Skeletal muscle satellite cell (primary cell): ENCODE data around the gene ZNF644.

Experiments used
- H3K27me3 ChIP-seq: 2 replicates; pipeline ENCODE4 v1.7.0; 2013; ENCODE audit warnings: low read length; ENCODE audit not compliant: control insufficient read depth, insufficient read depth
- H3K36me3 ChIP-seq: 2 replicates; pipeline ENCODE4 v1.7.0; 2013; ENCODE audit warnings: mild to moderate bottlenecking, control low read depth, low read length; ENCODE audit not compliant: insufficient read depth
- H3K4me1 ChIP-seq: 2 replicates; pipeline ENCODE4 v1.7.0; 2013; ENCODE audit warnings: low read length; ENCODE audit not compliant: control insufficient read depth, insufficient read depth
- H3K4me2 ChIP-seq: 2 replicates; pipeline ENCODE4 v1.7.0; 2013; ENCODE audit warnings: mild to moderate bottlenecking, low read length
- H3K4me3 ChIP-seq: 2 replicates; pipeline ENCODE4 v1.7.0; 2013; ENCODE audit warnings: low read length
- H3K9ac ChIP-seq: 2 replicates; pipeline ENCODE4 v1.7.0; 2013; ENCODE audit warnings: mild to moderate bottlenecking, low read depth, low read length, moderate library complexity
- H3K9me3 ChIP-seq: replicated peaks from 2 replicates; pipeline ENCODE4 v1.7.0; 2013; ENCODE audit warnings: mild to moderate bottlenecking, control low read depth, low read length

ZNF644 gene

GRCh38 chr1:91006113-91006908, 15.5 kb downstream of the ZNF644 start:
- no peak overlapping the region for H3K4me3 ChIP-seq
- no peaks in the 10 kb centered on the region for H3K4me1 ChIP-seq
- peaks cover 3% of the 10 kb centered on the region for H3K36me3 ChIP-seq
- H3K9ac ChIP-seq, result no peak overlapping the region
- no peaks in the 10 kb centered on the region for H3K27me3 ChIP-seq
- no peaks in the 10 kb centered on the region for H3K9me3 ChIP-seq
- no peak overlapping the region for H3K4me2 ChIP-seq

DNA sequence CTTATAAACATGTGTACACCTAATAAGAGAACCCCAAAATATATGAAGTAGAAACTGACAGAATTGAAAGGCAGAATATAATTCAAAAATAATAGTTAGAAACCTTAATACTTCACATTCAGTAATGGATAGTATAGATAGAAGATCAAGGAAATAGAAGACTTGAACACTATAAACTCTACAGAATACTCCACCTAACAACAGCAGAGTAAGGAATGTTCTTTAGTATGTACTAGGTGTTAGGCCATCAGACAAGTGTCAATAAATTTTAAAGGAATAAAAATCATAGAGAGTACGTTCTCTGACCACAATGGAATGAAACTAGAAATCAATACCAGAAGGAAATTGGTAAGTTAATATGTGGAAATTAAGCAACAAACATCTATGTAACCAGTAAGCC, 16.6 kb downstream of the ZNF644 start:
- H3K9me3 ChIP-seq, result no peaks in the 10 kb centered on the region
- no peak overlapping the region for H3K4me2 ChIP-seq
- peaks cover 3% of the 10 kb centered on the region for H3K36me3 ChIP-seq
- no peak overlapping the region for H3K9ac ChIP-seq
- no peak overlapping the region for H3K4me3 ChIP-seq
- no peaks in the 10 kb centered on the region for H3K27me3 ChIP-seq
- no peaks in the 10 kb centered on the region for H3K4me1 ChIP-seq

DNA sequence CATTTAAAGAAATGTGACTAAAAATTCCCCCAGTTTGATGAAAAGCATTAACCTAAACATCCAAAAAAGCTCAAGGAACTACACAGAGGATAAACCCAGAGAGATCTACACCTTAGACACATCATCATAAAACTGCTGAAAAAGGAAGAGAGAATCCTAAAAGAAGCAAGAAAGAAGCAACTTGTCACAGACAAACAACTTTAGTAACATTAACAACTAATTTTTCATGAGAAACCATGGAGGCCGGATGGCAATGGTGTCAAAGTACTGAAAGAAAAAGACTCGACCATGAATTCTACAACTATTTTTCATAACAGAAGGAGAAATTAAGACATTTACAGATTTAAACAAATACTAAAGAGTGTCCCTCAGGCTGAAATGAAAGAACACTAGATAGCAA, 17.7 kb downstream of the ZNF644 start:
- no peak overlapping the region for H3K9ac ChIP-seq
- no peaks in the 10 kb centered on the region for H3K4me1 ChIP-seq
- H3K4me2 ChIP-seq, result no peak overlapping the region
- H3K9me3 ChIP-seq, result no peaks in the 10 kb centered on the region
- H3K4me3 ChIP-seq, result no peak overlapping the region
- H3K27me3 ChIP-seq, result no peaks in the 10 kb centered on the region
- H3K36me3 ChIP-seq, result peaks cover 3% of the 10 kb centered on the region

- Histone ChIP-seq H3K4me1 (no peaks in the 10 kb centered on the region), H3K4me2 (no peak overlapping the region), H3K9ac (no peak overlapping the region), H3K27me3 (no peaks in the 10 kb centered on the region), H3K9me3 (peaks cover 3% of the 10 kb centered on the region), H3K36me3 (no peaks in the 10 kb centered on the region), H3K4me3 (no peak overlapping the region)
These were observed 25.0 kb downstream of the ZNF644 start for GRCh38 chr1:90996742-90997413.

GRCh38 chr1:90995311-90995894, 26.4 kb downstream of the ZNF644 start:
- Histone ChIP-seq H3K9me3 (peaks cover 3% of the 10 kb centered on the region), H3K4me3 (no peak overlapping the region), H3K36me3 (no peaks in the 10 kb centered on the region), H3K4me2 (no peak overlapping the region), H3K4me1 (no peaks in the 10 kb centered on the region), H3K27me3 (no peaks in the 10 kb centered on the region), H3K9ac (no peak overlapping the region)

GRCh38 chr1:90994461-90994860, 27.4 kb downstream of the ZNF644 start:
- Histone ChIP-seq H3K4me1 (no peaks in the 10 kb centered on the region), H3K36me3 (no peaks in the 10 kb centered on the region), H3K4me2 (no peak overlapping the region), H3K4me3 (no peak overlapping the region), H3K9me3 (peaks cover 3% of the 10 kb centered on the region), H3K27me3 (no peaks in the 10 kb centered on the region), H3K9ac (no peak overlapping the region)

GRCh38 chr1:90993245-90993644, 28.6 kb downstream of the ZNF644 start:
- H3K4me1 ChIP-seq, result no peaks in the 10 kb centered on the region

DNA sequence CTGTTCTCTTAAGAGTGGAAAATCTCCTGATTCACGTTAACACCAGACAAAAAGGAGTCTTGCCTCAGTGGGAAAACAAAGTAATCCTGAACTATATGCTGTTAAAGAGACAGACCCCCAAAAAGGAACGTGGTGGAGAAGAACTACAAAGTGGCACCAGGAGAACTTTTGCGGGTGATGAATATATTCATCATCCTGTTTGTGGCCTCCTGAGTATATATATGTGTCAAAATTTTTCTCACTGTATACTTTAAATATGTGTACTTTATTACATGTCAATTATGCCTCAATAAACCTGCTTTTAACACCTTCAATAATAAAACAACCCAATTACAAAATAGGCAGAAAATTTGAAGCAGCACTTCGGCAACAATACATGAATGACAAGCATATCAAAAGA, 31.1 kb downstream of the ZNF644 start:
- Histone ChIP-seq H3K27me3 (no peaks in the 10 kb centered on the region), H3K4me2 (no peak overlapping the region), H3K4me3 (no peak overlapping the region), H3K9ac (no peak overlapping the region), H3K36me3 (no peaks in the 10 kb centered on the region), H3K9me3 (no peaks in the 10 kb centered on the region), H3K4me1 (no peaks in the 10 kb centered on the region)

More at GRCh38 chr1:90993245-90993644, 28.6 kb downstream of the ZNF644 start:
- no peaks in the 10 kb centered on the region for H3K36me3 ChIP-seq
- no peaks in the 10 kb centered on the region for H3K27me3 ChIP-seq
- no peak overlapping the region for H3K9ac ChIP-seq
- H3K4me2 ChIP-seq, result no peak overlapping the region
- H3K9me3 ChIP-seq, result peaks cover 3% of the 10 kb centered on the region
- H3K4me3 ChIP-seq, result no peak overlapping the region

- no peak overlapping the region for H3K4me2 ChIP-seq
- H3K27me3 ChIP-seq, result no peaks in the 10 kb centered on the region
- no peaks in the 10 kb centered on the region for H3K4me1 ChIP-seq
- H3K4me3 ChIP-seq, result no peak overlapping the region
- H3K9me3 ChIP-seq, result no peaks in the 10 kb centered on the region
- no peak overlapping the region for H3K9ac ChIP-seq
- H3K36me3 ChIP-seq, result no peaks in the 10 kb centered on the region
These were observed 31.8 kb downstream of the ZNF644 start for GRCh38 chr1:90989990-90990389.

- H3K9me3 ChIP-seq, result no peaks in the 10 kb centered on the region
- H3K36me3 ChIP-seq, result no peaks in the 10 kb centered on the region
- H3K4me2 ChIP-seq, result no peak overlapping the region
- no peak overlapping the region for H3K4me3 ChIP-seq
- H3K9ac ChIP-seq, result no peak overlapping the region
- no peaks in the 10 kb centered on the region for H3K4me1 ChIP-seq
- no peaks in the 10 kb centered on the region for H3K27me3 ChIP-seq
These were observed 32.5 kb downstream of the ZNF644 start for GRCh38 chr1:90989302-90989701.

DNA sequence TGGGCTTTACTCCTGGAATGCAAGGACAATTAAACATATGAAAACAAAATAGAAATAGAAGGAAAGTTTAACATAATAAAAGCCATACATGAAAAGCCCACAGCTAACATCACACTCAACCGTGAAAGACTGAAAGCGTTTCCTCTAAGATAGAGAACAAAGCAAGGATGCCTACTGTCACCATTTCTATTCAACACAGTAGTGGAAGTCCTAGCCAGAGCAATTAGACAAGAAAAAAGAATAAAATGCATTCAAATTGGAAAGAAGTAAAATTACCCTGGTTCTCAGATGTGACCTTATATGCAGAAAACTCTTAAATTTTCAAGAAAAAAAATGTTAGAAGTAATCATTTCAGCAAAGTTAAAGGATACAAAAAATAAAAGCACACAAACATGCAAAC, 34.0 kb downstream of the ZNF644 start:
- Histone ChIP-seq H3K36me3 (no peaks in the 10 kb centered on the region), H3K4me3 (no peak overlapping the region), H3K27me3 (no peaks in the 10 kb centered on the region), H3K9ac (no peak overlapping the region), H3K9me3 (no peaks in the 10 kb centered on the region), H3K4me1 (no peaks in the 10 kb centered on the region), H3K4me2 (no peak overlapping the region)
